Retinal pigment epithelial cell (primary cell): ENCODE results near the gene KRTAP5-7.

Experiments used
- DNase-seq: peaks from one replicate; pipeline ENCODE4 v3.0.0-alpha.2; 2010; ENCODE audit warnings: low read depth
- H3K4me3 ChIP-seq: 2 replicates; pipeline ENCODE4 v1.5.1; 2011; ENCODE audit warnings: mild to moderate bottlenecking, low read length, control low read depth, moderate library complexity
- TF ChIP-seq, protein P1 (sequence below): conservative IDR thresholded peaks from 2 replicates; pipeline ENCODE4 v1.5.1; 2011; ENCODE audit warnings: low read depth, low read length, control low read depth, inconsistent platforms

The KRTAP5-7 gene

DNA sequence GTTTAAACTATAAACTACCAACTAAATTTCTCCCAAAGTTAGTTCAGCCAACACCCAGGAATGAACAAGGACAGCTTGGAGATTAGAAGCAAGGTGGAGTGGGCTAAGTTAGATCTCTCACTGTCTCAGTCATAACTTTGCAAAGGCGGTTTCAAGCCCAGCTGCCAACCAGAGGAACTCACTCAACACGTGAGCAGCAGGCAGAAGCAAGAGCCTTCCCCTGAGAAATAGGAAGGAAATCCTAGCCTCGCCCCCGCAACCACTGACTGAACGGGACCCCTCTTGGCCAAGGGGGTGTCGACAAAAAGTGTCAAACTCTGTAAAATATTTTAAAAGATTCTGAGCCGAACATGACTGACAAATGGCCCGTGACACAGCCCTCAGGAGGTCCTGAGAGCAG lies 16.8 kb downstream of the KRTAP5-7 start:
- TF ChIP-seq, protein P1, sequence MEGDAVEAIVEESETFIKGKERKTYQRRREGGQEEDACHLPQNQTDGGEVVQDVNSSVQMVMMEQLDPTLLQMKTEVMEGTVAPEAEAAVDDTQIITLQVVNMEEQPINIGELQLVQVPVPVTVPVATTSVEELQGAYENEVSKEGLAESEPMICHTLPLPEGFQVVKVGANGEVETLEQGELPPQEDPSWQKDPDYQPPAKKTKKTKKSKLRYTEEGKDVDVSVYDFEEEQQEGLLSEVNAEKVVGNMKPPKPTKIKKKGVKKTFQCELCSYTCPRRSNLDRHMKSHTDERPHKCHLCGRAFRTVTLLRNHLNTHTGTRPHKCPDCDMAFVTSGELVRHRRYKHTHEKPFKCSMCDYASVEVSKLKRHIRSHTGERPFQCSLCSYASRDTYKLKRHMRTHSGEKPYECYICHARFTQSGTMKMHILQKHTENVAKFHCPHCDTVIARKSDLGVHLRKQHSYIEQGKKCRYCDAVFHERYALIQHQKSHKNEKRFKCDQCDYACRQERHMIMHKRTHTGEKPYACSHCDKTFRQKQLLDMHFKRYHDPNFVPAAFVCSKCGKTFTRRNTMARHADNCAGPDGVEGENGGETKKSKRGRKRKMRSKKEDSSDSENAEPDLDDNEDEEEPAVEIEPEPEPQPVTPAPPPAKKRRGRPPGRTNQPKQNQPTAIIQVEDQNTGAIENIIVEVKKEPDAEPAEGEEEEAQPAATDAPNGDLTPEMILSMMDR = no peak
- H3K4me3 ChIP-seq = no peak overlapping the region
- DNase-seq = no peak

DNA sequence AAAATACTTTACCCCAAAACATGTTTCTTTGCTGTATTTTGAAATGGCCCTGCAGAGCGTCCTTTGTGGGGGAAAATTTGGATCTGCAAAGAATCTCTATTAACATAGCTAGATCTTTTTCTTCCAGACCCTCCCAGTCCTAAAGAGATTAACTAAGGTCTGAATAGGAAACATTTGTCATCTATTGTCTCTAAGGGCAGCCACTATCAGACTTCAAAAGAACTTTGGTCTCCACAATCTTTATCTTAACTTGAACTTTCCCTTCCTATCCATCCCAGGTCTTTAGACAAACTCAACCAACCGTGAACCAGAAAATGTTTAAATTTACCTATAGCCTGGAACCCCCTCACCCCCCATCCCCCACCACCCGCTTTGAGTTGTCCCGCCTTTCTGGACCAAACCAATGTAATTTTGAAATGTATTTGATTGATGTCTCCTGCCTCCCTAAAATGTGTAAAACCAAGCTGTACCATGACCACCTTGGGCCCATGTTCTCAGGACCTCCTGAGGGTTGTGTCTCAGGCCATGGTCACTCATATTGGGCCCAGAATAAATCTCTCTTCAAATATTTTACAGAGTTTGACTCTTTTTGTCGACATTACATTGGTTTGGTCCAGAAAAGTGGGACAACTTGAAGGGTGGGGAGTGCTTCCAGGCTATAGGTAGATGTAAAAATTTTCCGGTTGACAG lies 17.6 kb downstream of the KRTAP5-7 start:
- no peak for DNase-seq
- H3K4me3 ChIP-seq = no peak overlapping the region
- TF ChIP-seq, protein P1 = no peak

DNA sequence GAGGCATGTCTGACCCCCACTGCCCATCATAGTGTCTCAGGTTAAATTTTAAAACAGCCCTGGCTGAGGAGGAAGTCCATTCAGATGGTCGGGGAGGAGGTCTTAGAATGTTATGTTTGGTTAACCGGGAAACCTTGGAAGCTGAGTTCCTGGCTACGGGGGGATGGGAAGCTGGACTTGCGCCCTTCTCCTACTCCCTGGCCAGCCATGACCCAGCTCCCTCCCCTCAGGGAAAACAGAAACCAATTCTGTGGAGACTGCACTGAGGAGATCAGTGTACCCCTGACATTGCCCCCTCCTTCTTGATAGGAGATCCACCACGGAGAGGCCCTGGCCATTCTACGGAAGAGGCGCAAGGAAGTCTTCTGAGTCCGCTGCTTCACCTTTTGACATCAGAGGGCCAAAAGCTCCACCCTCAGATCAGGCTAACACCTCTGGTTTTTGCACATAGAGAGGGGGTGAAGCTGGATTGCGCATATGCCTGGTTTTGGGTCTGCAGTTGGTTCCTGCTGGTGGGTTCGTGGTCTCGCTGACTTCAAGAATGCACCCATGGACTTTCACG lies 18.4 kb downstream of the KRTAP5-7 start:
- H3K4me3 ChIP-seq = no peak overlapping the region
- TF ChIP-seq, protein P1 = no peak
- DNase-seq = no peak

DNA sequence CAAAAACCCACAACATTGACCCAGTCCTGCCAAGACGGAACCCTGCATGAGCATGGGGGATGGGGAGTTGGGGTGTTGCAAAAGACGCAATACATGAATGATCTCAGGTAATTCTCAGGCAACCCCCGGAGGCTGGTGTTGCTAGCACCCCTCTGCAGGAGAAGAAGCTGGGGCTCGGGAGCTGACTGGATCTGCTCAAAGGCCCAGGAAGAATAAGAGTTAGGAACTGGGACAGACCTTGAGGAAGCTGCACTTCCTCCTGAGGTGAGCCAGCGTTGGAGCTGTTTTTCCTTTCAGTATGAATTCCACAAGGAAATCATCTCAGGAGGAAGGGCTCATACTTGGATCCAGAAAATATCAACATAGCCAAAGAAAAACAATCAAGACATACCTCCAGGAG lies 21.1 kb downstream of the KRTAP5-7 start, which contains the start of gene KRTAP5-9:
KRTAP5-9 (plus strand) TSS at position 301 of the 400 bp plus-strand sequence. CDS start 238 bp downstream, outside the sequence.
- DNase-seq = no peak
- TF ChIP-seq, protein P1 = no peak
- no peak within 1 kb of the TSS for H3K4me3 ChIP-seq

DNA sequence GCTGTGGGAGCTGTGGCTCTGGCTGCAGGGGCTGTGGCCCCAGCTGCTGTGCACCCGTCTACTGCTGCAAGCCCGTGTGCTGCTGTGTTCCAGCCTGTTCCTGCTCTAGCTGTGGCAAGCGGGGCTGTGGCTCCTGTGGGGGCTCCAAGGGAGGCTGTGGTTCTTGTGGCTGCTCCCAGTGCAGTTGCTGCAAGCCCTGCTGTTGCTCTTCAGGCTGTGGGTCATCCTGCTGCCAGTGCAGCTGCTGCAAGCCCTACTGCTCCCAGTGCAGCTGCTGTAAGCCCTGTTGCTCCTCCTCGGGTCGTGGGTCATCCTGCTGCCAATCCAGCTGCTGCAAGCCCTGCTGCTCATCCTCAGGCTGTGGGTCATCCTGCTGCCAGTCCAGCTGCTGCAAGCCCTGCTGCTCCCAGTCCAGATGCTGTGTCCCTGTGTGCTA lies 21.7 kb downstream of the KRTAP5-7 start:
- TF ChIP-seq, protein P1 = no peak
- H3K4me3 ChIP-seq = no peak overlapping the region
- no peak for DNase-seq

DNA sequence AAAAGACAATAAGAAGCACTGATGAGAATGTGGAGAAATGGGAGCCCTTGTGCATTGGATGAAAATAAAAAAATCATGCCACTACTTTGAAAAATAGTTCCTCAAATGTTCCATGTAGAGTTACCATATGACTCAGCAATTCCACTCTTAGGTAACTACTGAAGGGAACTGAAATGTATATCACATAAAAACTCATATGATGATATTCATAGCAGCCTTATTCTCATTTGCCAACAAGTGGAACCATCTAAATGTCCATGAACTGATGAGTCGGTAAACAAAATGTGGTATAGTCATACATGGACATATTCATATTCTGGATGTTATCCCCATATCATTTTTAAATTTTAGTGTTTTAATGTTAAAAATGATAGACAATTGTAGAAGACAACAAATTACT lies 24.6 kb downstream of the KRTAP5-7 start:
- TF ChIP-seq, protein P1 = no peak
- no peak for DNase-seq
- no peak overlapping the region for H3K4me3 ChIP-seq

DNA sequence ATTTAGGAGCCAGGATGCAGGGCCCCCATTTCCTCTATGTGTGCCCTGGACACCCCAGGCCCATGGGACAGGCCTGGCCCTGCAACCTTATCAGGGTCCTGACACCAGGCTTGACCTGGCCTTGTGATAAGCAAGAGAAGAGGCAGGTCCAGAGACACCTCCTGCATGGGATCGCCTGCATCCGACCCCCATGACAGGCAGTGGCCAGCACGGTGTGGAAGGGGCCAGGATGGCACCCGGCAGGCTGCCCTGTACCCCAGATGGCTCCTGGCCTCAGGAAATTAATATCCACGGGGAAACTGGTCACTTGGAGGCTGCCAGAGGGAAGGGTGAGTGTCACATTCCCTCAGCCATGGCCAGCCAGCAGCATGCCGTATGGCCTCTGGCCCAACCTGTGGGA lies 27.9 kb downstream of the KRTAP5-7 start:
- TF ChIP-seq, protein P1 = no peak
- no peak overlapping the region for H3K4me3 ChIP-seq
- DNase-seq = no peak
